Brain pericyte (primary cell): ENCODE data around the gene RBM4.
"Not testable (repeated sequence)": the region's sequence is repeated elsewhere in the genome, so short reads cannot be mapped to it uniquely, and the experiment has no call there.

Source experiments
- DNase-seq: peaks from one replicate; pipeline ENCODE4 v3.0.0-alpha.2; 2012; ENCODE audit warnings: low read depth, low spot score

The RBM4 gene

GRCh38 chr11:66616379-66617154, 21.9 kb upstream of the RBM4 start, which contains the start of gene RBM14:
Gene RBM14, plus strand, starts transcription at chr11:66616630. Its CDS starts 91 bp downstream, at chr11:66616721.
- peak; percentile 97 for DNase-seq

GRCh38 chr11:66617155-66617834, 21.2 kb upstream of the RBM4 start:
- no peak for DNase-seq

GRCh38 chr11:66619080-66619554, 19.4 kb upstream of the RBM4 start:
- DNase-seq: no peak

GRCh38 chr11:66624450-66624849, 14.1 kb upstream of the RBM4 start:
- DNase-seq: no peak

GRCh38 chr11:66625041-66625751, 13.3 kb upstream of the RBM4 start:
- no peak for DNase-seq

GRCh38 chr11:66625752-66626149, 12.8 kb upstream of the RBM4 start:
- no peak for DNase-seq

- no peak for DNase-seq
These were observed 12.1 kb upstream of the RBM4 start for GRCh38 chr11:66626382-66626781.

- no peak for DNase-seq
These were observed 11.6 kb upstream of the RBM4 start for GRCh38 chr11:66626926-66627325.

- no peak for DNase-seq
These were observed 10.4 kb upstream of the RBM4 start for GRCh38 chr11:66628061-66628603.

GRCh38 chr11:66629356-66629755, 9.1 kb upstream of the RBM4 start:
- DNase-seq: no peak

GRCh38 chr11:66631883-66632282, 6.6 kb upstream of the RBM4 start:
- DNase-seq: no peak

GRCh38 chr11:66632952-66633351, 5.6 kb upstream of the RBM4 start:
- DNase-seq: no peak

- DNase-seq: no peak
These were observed 2.1 kb upstream of the RBM4 start for GRCh38 chr11:66636411-66636810.

- DNase-seq: no peak
These were observed 836 bp upstream of the RBM4 start for GRCh38 chr11:66637557-66638176.

- no peak for DNase-seq
These were observed 737 bp downstream of the RBM4 start for GRCh38 chr11:66639066-66639813.

GRCh38 chr11:66639814-66640340, 1.4 kb downstream of the RBM4 start:
- not testable (repeated sequence) for DNase-seq

- no peak for DNase-seq
These were observed 3.3 kb downstream of the RBM4 start for GRCh38 chr11:66641834-66642233.

- no peak for DNase-seq
These were observed 5.4 kb downstream of the RBM4 start for GRCh38 chr11:66643745-66644437.

GRCh38 chr11:66646828-66647227, 8.3 kb downstream of the RBM4 start:
- DNase-seq: no peak

- no peak for DNase-seq
These were observed 11.4 kb downstream of the RBM4 start for GRCh38 chr11:66649903-66650302.
